Neuronal stem cell (in vitro differentiated cells): ENCODE measurements around the gene KIF6.

ENCODE experiments used
- DNase-seq: peaks from one replicate; pipeline ENCODE4 v3.0.0-alpha.2; 2013; ENCODE audit warnings: low spot score
- H2AFZ ChIP-seq: one replicate; pipeline ENCODE4 v1.6.1; 2013; ENCODE audit warnings: mild to moderate bottlenecking, low read length, inconsistent platforms
- H2AK5ac ChIP-seq: 2 replicates; pipeline ENCODE4 v1.6.1; 2013; ENCODE audit warnings: low read depth, mild to moderate bottlenecking, inconsistent platforms, low read length, moderate library complexity, mixed read lengths
- H2BK120ac ChIP-seq: 2 replicates; pipeline ENCODE4 v1.6.1; 2013; ENCODE audit warnings: low read depth, mild to moderate bottlenecking, inconsistent platforms, low read length, moderate library complexity, mixed read lengths
- H2BK12ac ChIP-seq: one replicate; pipeline ENCODE4 v1.6.1; 2013; ENCODE audit warnings: low read length, inconsistent platforms
- H2BK15ac ChIP-seq: 2 replicates; pipeline ENCODE4 v1.6.1; 2013; ENCODE audit warnings: mild to moderate bottlenecking, low read length, inconsistent platforms, mixed read lengths
- H2BK5ac ChIP-seq: one replicate; pipeline ENCODE4 v1.6.1; 2013; ENCODE audit warnings: inconsistent platforms, mild to moderate bottlenecking, low read length, moderate library complexity
- H3K14ac ChIP-seq: one replicate; pipeline ENCODE4 v1.6.1; 2013; ENCODE audit warnings: low read length, inconsistent platforms
- H3K18ac ChIP-seq: 2 replicates; pipeline ENCODE4 v1.6.1; 2013; ENCODE audit warnings: low read length, inconsistent platforms
- H3K23ac ChIP-seq: 2 replicates; pipeline ENCODE4 v1.6.1; 2013; ENCODE audit warnings: low read depth, mild to moderate bottlenecking, mixed read lengths, low read length, inconsistent platforms; ENCODE audit not compliant: poor library complexity
- H3K27ac ChIP-seq: replicated peaks from 3 replicates; pipeline ENCODE4 v1.5.1; 2013; ENCODE audit warnings: low read length, inconsistent platforms
- H3K27me3 ChIP-seq, 3 experiments: 2 replicates each; pipeline ENCODE4 v1.6.1; 2013; ENCODE audit warnings: low read length in 3 of 3, mild to moderate bottlenecking in 2 of 3, inconsistent platforms in 1 of 3, low read depth in 1 of 3, mixed read lengths in 1 of 3, moderate library complexity in 1 of 3; ENCODE audit not compliant: control insufficient read depth in 3 of 3, insufficient read depth in 3 of 3
- H3K36me3 ChIP-seq, 2 donors: replicated peaks in 1 of 2; 2 replicates each; pipeline ENCODE4 v1.6.1; 2013; ENCODE audit warnings: low read length in 2 of 2; ENCODE audit not compliant: control insufficient read depth in 2 of 2, insufficient read depth in 2 of 2
- H3K4ac ChIP-seq: 2 replicates; pipeline ENCODE4 v1.6.1; 2013; ENCODE audit warnings: inconsistent platforms, mild to moderate bottlenecking, low read length, moderate library complexity
- H3K4me1 ChIP-seq, 2 donors: 1 replicate in 1 of 2; 2 replicates in 1 of 2; pipeline ENCODE4 v1.6.1; 2013; ENCODE audit warnings: low read length in 2 of 2, low read depth in 1 of 2; ENCODE audit not compliant: control insufficient read depth in 2 of 2, insufficient read depth in 1 of 2
- H3K4me2 ChIP-seq: one replicate; pipeline ENCODE4 v1.6.1; 2013; ENCODE audit warnings: mild to moderate bottlenecking, low read length, inconsistent platforms; ENCODE audit not compliant: insufficient read depth, poor library complexity, severe bottlenecking
- H3K4me3 ChIP-seq, 2 donors: 2 replicates each; pipeline ENCODE4 v1.5.1; 2013; ENCODE audit warnings: low read length in 2 of 2, mild to moderate bottlenecking in 2 of 2, inconsistent platforms in 1 of 2, moderate library complexity in 1 of 2
- H3K79me1 ChIP-seq: one replicate; pipeline ENCODE4 v1.6.1; 2013; ENCODE audit warnings: low read depth, mild to moderate bottlenecking, inconsistent platforms, low read length, moderate library complexity
- H3K9ac ChIP-seq: one replicate; pipeline ENCODE4 v1.6.1; 2013; ENCODE audit warnings: mild to moderate bottlenecking, low read depth, low read length, inconsistent platforms; ENCODE audit not compliant: poor library complexity
- H3K9me3 ChIP-seq, 2 donors: replicated peaks in 1 of 2; 2 replicates each; pipeline versions ENCODE3 to v1.6.1; 2013; ENCODE audit warnings: low read length in 2 of 2, mild to moderate bottlenecking in 2 of 2, inconsistent platforms in 1 of 2, low read depth in 1 of 2, mixed read lengths in 1 of 2, moderate library complexity in 1 of 2; ENCODE audit not compliant: control insufficient read depth in 2 of 2, insufficient read depth in 1 of 2
- H4K8ac ChIP-seq: one replicate; pipeline ENCODE4 v1.6.1; 2013; ENCODE audit warnings: low read depth, mild to moderate bottlenecking, inconsistent platforms, low read length, moderate library complexity
- H4K91ac ChIP-seq: one replicate; pipeline ENCODE4 v1.6.1; 2013; ENCODE audit warnings: low read length, low read depth, mild to moderate bottlenecking, inconsistent platforms; ENCODE audit not compliant: poor library complexity
- WGBS, 2 donors: extraction: QIAGEN DNeasy Blood & Tissue Kit; methylation state at CpG; one replicate each; pipeline ENCODE4 v1.1.7; 2013; ENCODE audit warnings: missing lambda C conversion rate in 2 of 2, mixed read lengths in 1 of 2; ENCODE audit not compliant: insufficient read length in 2 of 2, insufficient replicate concordance in 1 of 2; ENCODE audit errors: extremely low coverage in 2 of 2; 5-methylcytosine and 5-hydroxymethylcytosine counted together

The KIF6 gene

GRCh38 chr6:39520916-39521315, 204.3 kb downstream of the KIF6 start:
- no CpG with 5 or more reads among the region's 1 CpG for WGBS, 2 donors

DNA sequence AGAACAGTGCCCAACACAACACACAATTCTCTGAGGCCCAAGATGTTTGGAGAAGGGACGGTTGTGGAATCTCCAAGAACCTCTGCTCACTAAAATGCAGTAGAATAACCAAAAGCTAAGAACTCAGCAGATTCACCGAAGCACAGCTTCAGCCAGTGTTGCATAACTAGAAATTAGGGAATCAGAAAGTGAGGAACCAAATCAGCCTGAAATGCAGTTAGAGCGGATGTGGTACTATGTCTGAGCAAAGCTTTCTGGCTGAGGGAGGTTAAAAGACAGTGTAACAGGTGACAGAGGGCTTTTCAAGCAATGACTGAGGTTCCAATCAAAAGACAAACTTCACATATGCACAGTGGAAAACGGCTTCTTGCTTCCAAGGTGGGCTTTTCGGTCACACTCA, 204.8 kb downstream of the KIF6 start:
- Histone ChIP-seq H2BK120ac (no peak overlapping the region), H3K4me1 (no peaks in the 10 kb centered on the region), H2AK5ac (no peak overlapping the region), H4K8ac (no peak overlapping the region), H3K23ac (no peak overlapping the region), H3K9me3 (no peaks in the 10 kb centered on the region), H3K79me1 (no peaks in the 10 kb centered on the region), H3K4me2 (no peak overlapping the region), H3K9ac (no peak overlapping the region), H3K4ac (no peak overlapping the region), H2AFZ (no peak overlapping the region), H3K36me3 (no peaks in the 10 kb centered on the region), H3K14ac (no peak overlapping the region), H4K91ac (no peak overlapping the region), H3K27me3 (peaks cover 0 to 5% (median 0%) of the 10 kb centered on the region in 3 experiments), H2BK15ac (no peak overlapping the region), H2BK5ac (no peak overlapping the region), H3K4me3 (no peak overlapping the region), H2BK12ac (no peak overlapping the region), H3K18ac (no peak overlapping the region), H3K27ac (no peak overlapping the region)
- no peak for DNase-seq
- no CpG with 5 or more reads among the region's 5 CpGs for WGBS, 2 donors

More at GRCh38 chr6:39520916-39521315, 204.3 kb downstream of the KIF6 start:
- Histone ChIP-seq H3K4me2 (no peak overlapping the region), H3K4me1 (no peaks in the 10 kb centered on the region), H4K8ac (no peak overlapping the region), H2BK12ac (no peak overlapping the region), H3K9me3 (no peaks in the 10 kb centered on the region), H3K14ac (no peak overlapping the region), H3K36me3 (no peaks in the 10 kb centered on the region), H3K4me3 (no peak overlapping the region), H3K27me3 (peaks cover 0 to 5% (median 0%) of the 10 kb centered on the region in 3 experiments), H3K9ac (no peak overlapping the region), H2BK5ac (no peak overlapping the region), H2AFZ (no peak overlapping the region), H3K23ac (no peak overlapping the region), H3K4ac (no peak overlapping the region), H2AK5ac (no peak overlapping the region), H3K79me1 (no peaks in the 10 kb centered on the region), H2BK120ac (no peak overlapping the region), H2BK15ac (no peak overlapping the region), H3K18ac (no peak overlapping the region), H4K91ac (no peak overlapping the region), H3K27ac (no peak overlapping the region)
- DNase-seq = no peak

DNA sequence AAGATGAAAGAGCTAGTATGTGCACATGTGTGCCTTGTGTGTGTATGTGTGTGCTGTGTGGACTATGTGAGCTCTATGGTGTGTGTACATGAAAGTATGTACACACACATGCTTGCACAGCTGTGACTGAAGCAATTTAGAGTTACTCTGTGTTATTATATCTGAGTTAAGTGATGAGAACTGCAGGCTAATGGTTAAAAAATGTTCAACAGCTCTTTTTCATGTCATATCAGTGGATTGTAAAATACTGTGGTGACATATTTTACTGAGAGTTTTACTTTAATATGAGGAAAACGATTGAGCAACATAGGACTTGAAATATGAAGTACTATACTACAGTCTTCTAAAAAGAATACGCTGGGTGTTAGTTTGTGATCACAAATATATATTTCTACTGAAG, 207.0 kb downstream of the KIF6 start:
- H4K8ac ChIP-seq = no peak overlapping the region
- no CpG with 5 or more reads among the region's 2 CpGs for WGBS, 2 donors
- no peaks in the 10 kb centered on the region for H3K79me1 ChIP-seq
- H2BK5ac ChIP-seq = no peak overlapping the region
- H3K9ac ChIP-seq = no peak overlapping the region
- DNase-seq = no peak
- no peak overlapping the region for H2AK5ac ChIP-seq
- H2AFZ ChIP-seq = no peak overlapping the region
- no peak overlapping the region for H2BK15ac ChIP-seq
- H3K18ac ChIP-seq = no peak overlapping the region
- no peaks in the 10 kb centered on the region for H3K36me3 ChIP-seq
- H3K14ac ChIP-seq = no peak overlapping the region
- H3K27me3 ChIP-seq = peaks cover 0 to 5% (median 0%) of the 10 kb centered on the region in 3 experiments
- no peak overlapping the region for H3K4ac ChIP-seq
- H3K4me2 ChIP-seq = no peak overlapping the region
- no peaks in the 10 kb centered on the region for H3K9me3 ChIP-seq
- no peak overlapping the region for H2BK120ac ChIP-seq
- no peak overlapping the region for H3K27ac ChIP-seq
- H3K4me1 ChIP-seq = no peaks in the 10 kb centered on the region
- no peak overlapping the region for H4K91ac ChIP-seq
- H2BK12ac ChIP-seq = no peak overlapping the region
- H3K23ac ChIP-seq = no peak overlapping the region
- no peak overlapping the region for H3K4me3 ChIP-seq

GRCh38 chr6:39517756-39518155, 207.5 kb downstream of the KIF6 start:
- Histone ChIP-seq H3K23ac (no peak overlapping the region), H2BK12ac (no peak overlapping the region), H3K4me2 (no peak overlapping the region), H2BK5ac (no peak overlapping the region), H3K4me3 (no peak overlapping the region), H3K14ac (no peak overlapping the region), H3K36me3 (no peaks in the 10 kb centered on the region), H4K8ac (no peak overlapping the region), H4K91ac (no peak overlapping the region), H3K9ac (no peak overlapping the region), H3K4me1 (no peaks in the 10 kb centered on the region), H3K4ac (no peak overlapping the region), H2BK15ac (no peak overlapping the region), H3K79me1 (no peaks in the 10 kb centered on the region), H2AFZ (no peak overlapping the region), H3K18ac (no peak overlapping the region), H3K27ac (no peak overlapping the region), H2AK5ac (no peak overlapping the region), H3K27me3 (peaks cover 0 to 3% (median 0%) of the 10 kb centered on the region in 3 experiments), H3K9me3 (no peaks in the 10 kb centered on the region), H2BK120ac (no peak overlapping the region)
- no peak for DNase-seq
- no CpG with 5 or more reads among the region's 1 CpG for WGBS, 2 donors
